WTC11 (cell line): Measurements from ENCODE around the gene GPR108. TPM values are rescaled to one million over a fixed set of nuclear protein-coding genes. Genes with fewer than 3 reads are reported as not detected.

Source experiments
- ATAC-seq: fragments of 200-7000 bp; cut with Tn5 transposase; 2 replicates; pipeline ENCODE4 v1.10.0; 2021; ENCODE audit warnings: mild to moderate bottlenecking, moderate library complexity
- Bru-seq: library from RNA; stranded (reverse); fragments of 400-500 nt; gene quantifications from one replicate; lab custom pipeline; 2021; lab: Mats Ljungman, UMichigan
- CTCF ChIA-PET: fragments of 300-600 bp; sonication (Branson Sonifier 250); formaldehyde crosslinking; loops from one replicate; lab custom pipeline; 2021; ENCODE audit warnings: antibody characterized with exemption; lab: Charles Lee
- POLR2A ChIA-PET: fragments of 350-600 bp; sonication (Branson Sonifier 250); formaldehyde crosslinking; loops from one replicate; lab custom pipeline; 2021; ENCODE audit warnings: antibody characterized with exemption; lab: Charles Lee
- DNase-seq: peaks from one replicate; pipeline ENCODE4 v3.0.0; 2021; ENCODE audit warnings: low spot score
- H3K27ac Mint-ChIP-seq: 2 replicates; pipeline ENCODE4 v1.8.0; 2021; ENCODE audit warnings: mixed read lengths
- H3K27me3 Mint-ChIP-seq: 2 replicates; pipeline ENCODE4 v1.8.0; 2021; ENCODE audit warnings: low read depth, mild to moderate bottlenecking, moderate library complexity, mixed read lengths
- H3K36me3 Mint-ChIP-seq: 2 replicates; pipeline ENCODE4 v1.8.0; 2021; ENCODE audit warnings: mixed read lengths
- H3K4me1 Mint-ChIP-seq: 2 replicates; pipeline ENCODE4 v1.8.0; 2022; ENCODE audit warnings: mixed read lengths
- H3K4me3 Mint-ChIP-seq: 2 replicates; pipeline ENCODE4 v1.8.0; 2021; ENCODE audit warnings: mild to moderate bottlenecking, moderate library complexity, mixed read lengths
- H3K9me3 Mint-ChIP-seq: 2 replicates; pipeline ENCODE4 v1.8.0; 2021; ENCODE audit warnings: mixed read lengths
- CREM ChIP-seq: sonication (generic); formaldehyde crosslinking; IDR thresholded peaks from 2 replicates; pipeline ENCODE4 v1.8.1; 2022; ENCODE audit warnings: mild to moderate bottlenecking, missing genetic modification reagents, moderate library complexity
- E2F1 ChIP-seq: sonication (generic); formaldehyde crosslinking; IDR thresholded peaks from 2 replicates; pipeline ENCODE4 v1.8.0; 2022; ENCODE audit warnings: mild to moderate bottlenecking, missing genetic modification reagents
- E2F4 ChIP-seq: sonication (generic); formaldehyde crosslinking; IDR thresholded peaks from 2 replicates; pipeline ENCODE4 v1.8.1; 2022; ENCODE audit warnings: low read depth, mild to moderate bottlenecking, moderate library complexity, missing genetic modification reagents, borderline replicate concordance
- ELF4 ChIP-seq: sonication (generic); formaldehyde crosslinking; IDR thresholded peaks from 2 replicates; pipeline ENCODE4 v1.8.1; 2022; ENCODE audit warnings: low read depth, mild to moderate bottlenecking, moderate library complexity, missing genetic modification reagents
- EMX1 ChIP-seq: fragments of 250-450 bp; sonication (Bioruptor Pico); IDR thresholded peaks from 2 replicates; pipeline ENCODE4 v1.8.0; 2021; ENCODE audit warnings: mild to moderate bottlenecking
- ERG ChIP-seq: fragments of 250-450 bp; sonication (Bioruptor Pico); IDR thresholded peaks from 2 replicates; pipeline ENCODE4 v1.8.0; 2021; ENCODE audit warnings: mild to moderate bottlenecking
- ETV6 ChIP-seq: sonication (generic); formaldehyde crosslinking; IDR thresholded peaks from 2 replicates; pipeline ENCODE4 v1.8.1; 2022; ENCODE audit warnings: mild to moderate bottlenecking, missing genetic modification reagents
- FOXP1 ChIP-seq: sonication (generic); formaldehyde crosslinking; IDR thresholded peaks from 2 replicates; pipeline ENCODE4 v1.8.0; 2022; ENCODE audit warnings: missing genetic modification reagents, mild to moderate bottlenecking, moderate library complexity, borderline replicate concordance
- FOXP4 ChIP-seq: sonication (generic); formaldehyde crosslinking; IDR thresholded peaks from 2 replicates; pipeline ENCODE4 v1.8.0; 2022; ENCODE audit warnings: mild to moderate bottlenecking, missing genetic modification reagents
- GABPB1 ChIP-seq: sonication (generic); formaldehyde crosslinking; IDR thresholded peaks from 2 replicates; pipeline ENCODE4 v1.8.1; 2023; ENCODE audit warnings: mild to moderate bottlenecking, missing genetic modification reagents
- IRF2 ChIP-seq: sonication (generic); formaldehyde crosslinking; IDR thresholded peaks from 2 replicates; pipeline ENCODE4 v1.8.0; 2022; ENCODE audit warnings: low read depth, missing genetic modification reagents, borderline replicate concordance
- MYBL2 ChIP-seq: sonication (generic); formaldehyde crosslinking; IDR thresholded peaks from 2 replicates; pipeline ENCODE4 v1.8.1; 2023; ENCODE audit warnings: mild to moderate bottlenecking, moderate library complexity, missing genetic modification reagents
- NFYB ChIP-seq: sonication (generic); formaldehyde crosslinking; conservative IDR thresholded peaks from 2 replicates; pipeline ENCODE4 v1.8.0; 2022; ENCODE audit warnings: low read depth, missing genetic modification reagents
- PRRX2 ChIP-seq: fragments of 250-450 bp; sonication (Bioruptor Pico); IDR thresholded peaks from 2 replicates; pipeline ENCODE4 v1.8.0; 2021; ENCODE audit warnings: mild to moderate bottlenecking
- RORB ChIP-seq: fragments of 250-450 bp; sonication (Bioruptor Pico); IDR thresholded peaks from 2 replicates; pipeline ENCODE4 v1.9.0; 2021; ENCODE audit warnings: mild to moderate bottlenecking
- SP1 ChIP-seq: sonication (generic); formaldehyde crosslinking; conservative IDR thresholded peaks from 2 replicates; pipeline ENCODE4 v1.8.1; 2022; ENCODE audit warnings: missing genetic modification reagents
- STAT6 ChIP-seq: sonication (generic); formaldehyde crosslinking; conservative IDR thresholded peaks from 2 replicates; pipeline ENCODE4 v1.8.1; 2023; ENCODE audit warnings: mild to moderate bottlenecking, low read depth, missing genetic modification reagents, moderate library complexity
- TCF7 ChIP-seq: sonication (generic); formaldehyde crosslinking; IDR thresholded peaks from 2 replicates; pipeline ENCODE4 v1.8.0; 2022; ENCODE audit warnings: mild to moderate bottlenecking, low read depth, missing genetic modification reagents, moderate library complexity
- TEAD1 ChIP-seq: sonication (generic); formaldehyde crosslinking; IDR thresholded peaks from 2 replicates; pipeline ENCODE4 v1.8.0; 2022; ENCODE audit warnings: mild to moderate bottlenecking, missing genetic modification reagents
- TEAD4 ChIP-seq: sonication (generic); formaldehyde crosslinking; IDR thresholded peaks from 2 replicates; pipeline ENCODE4 v1.8.0; 2022; ENCODE audit warnings: mild to moderate bottlenecking, missing genetic modification reagents
- TP53 ChIP-seq: sonication (generic); formaldehyde crosslinking; IDR thresholded peaks from 2 replicates; pipeline ENCODE4 v1.8.1; 2023; ENCODE audit warnings: mild to moderate bottlenecking, missing genetic modification reagents
- ZNF232 ChIP-seq: sonication (generic); formaldehyde crosslinking; IDR thresholded peaks from 2 replicates; pipeline ENCODE4 v1.8.0; 2022; ENCODE audit warnings: mild to moderate bottlenecking, missing genetic modification reagents
- ZNF416 ChIP-seq: fragments of 250-450 bp; sonication (Bioruptor Pico); IDR thresholded peaks from 2 replicates; pipeline ENCODE4 v1.9.0; 2021; ENCODE audit warnings: mild to moderate bottlenecking, inconsistent platforms
- ZNF532 ChIP-seq: fragments of 250-450 bp; sonication (Bioruptor Pico); IDR thresholded peaks from 2 replicates; pipeline ENCODE4 v1.9.0; 2021; ENCODE audit warnings: mild to moderate bottlenecking, borderline replicate concordance
- long read RNA-seq, 3 experiments: library from RNA in 1 of 3; library from capped mRNA in 1 of 3; library from polyadenylated mRNA in 1 of 3; unstranded in 2 of 3; stranded (forward) in 1 of 3; transcript quantifications; one replicate each; pipeline ENCODE4 v2.0.0, GENCODE V29; 2021
- total RNA-seq: library from RNA; stranded (reverse); gene quantifications from 3 replicates; pipeline ENCODE4 v1.2.3, GENCODE V29; 2021

GPR108 gene
- total RNA-seq (48.7 to 59.5 TPM (median 54.2 TPM) in 3 replicates), Bru-seq, nascent RNA (percentile 57 among the genes with signal in this experiment)
- long read RNA-seq, experiment 1, transcript GPR108-202 (18 exons, 2,009 nt), result major isoform, 38 of 136 reads
- long read RNA-seq, experiment 1, transcript GPR108-201 (18 exons, 2,057 nt), result minor isoform, 33 of 136 reads
- long read RNA-seq, experiment 1, partial matches to known transcripts, result 11 of 136 reads
- long read RNA-seq, experiment 1, other reads (novel, unspliced or antisense), result 53 of 136 reads
- long read RNA-seq, experiment 2, transcript GPR108-202 (18 exons, 2,009 nt), result major isoform, 7 of 35 reads
- long read RNA-seq, experiment 2, partial matches to known transcripts, result 12 of 35 reads
- long read RNA-seq, experiment 2, other reads (novel, unspliced or antisense), result 12 of 35 reads
- long read RNA-seq, experiment 3, transcript GPR108-202 (18 exons, 2,009 nt), result minor isoform, 7 of 37 reads
- long read RNA-seq, experiment 3, transcript GPR108-201 (18 exons, 2,057 nt), result major isoform, 17 of 37 reads
- long read RNA-seq, experiment 3, partial matches to known transcripts, result 3 of 37 reads
- long read RNA-seq, experiment 3, other reads (novel, unspliced or antisense), result 10 of 37 reads

GRCh38 chr19:6737284-6737872 is at the start of gene GPR108:
TSS of gene GPR108 (minus strand) at chr19:6737580. CDS start at chr19:6737576, 4 bp downstream.
- no peaks in the 10 kb centered on the region for H3K9me3 Mint-ChIP-seq
- POLR2A ChIA-PET, result interaction anchor here (0.5 to 3.9 kb wide), 8 partner anchors 12 to 571 kb away, joined by 3 to 29 read pairs (median 4); partner anchors contain the start of gene SH2D3A
- peak; percentile 73 for ATAC-seq
- CTCF ChIA-PET, result interaction anchor here (0.7 to 4.6 kb wide), 13 partner anchors 12 to 519 kb away, joined by 3 to 85 read pairs (median 6); partner anchors contain the start of genes SH2D3A and VAV1
- H3K27me3 Mint-ChIP-seq, result no peaks in the 10 kb centered on the region
- H3K4me3 Mint-ChIP-seq, result peak within 1 kb of the TSS; percentile 97
- H3K27ac Mint-ChIP-seq, result peak within 1 kb of the TSS; percentile 97
- peaks cover 44% of the 10 kb centered on the region for H3K4me1 Mint-ChIP-seq
- DNase-seq, result peak; percentile 100
- H3K36me3 Mint-ChIP-seq, result peaks cover 8% of the 10 kb centered on the region
- TF ChIP-seq RORB, result no peak
- TF ChIP-seq MYBL2 (CRISPR knock-in tag), result no peak
- no peak for TF ChIP-seq FOXP4 (CRISPR knock-in tag)
- no peak for TF ChIP-seq PRRX2
- TF ChIP-seq STAT6, result no peak
- no peak for TF ChIP-seq TCF7 (CRISPR knock-in tag)
- 0 out of 2 replicates have a peak, but pooled peaks have one; percentile 26 for TF ChIP-seq ZNF416 (CRISPR knock-in tag)
- no peak for TF ChIP-seq ZNF532 (CRISPR knock-in tag)
- no peak for TF ChIP-seq TP53 (CRISPR knock-in tag)
- TF ChIP-seq ZNF232 (CRISPR knock-in tag), result no peak
- peak; percentile 89; the same call in 1 of the 2 replicates for TF ChIP-seq CREM
- no peak for TF ChIP-seq E2F1 (CRISPR knock-in tag)
- TF ChIP-seq ERG (CRISPR knock-in tag), result no peak
- no peak for TF ChIP-seq TEAD4 (CRISPR knock-in tag)
- TF ChIP-seq NFYB (CRISPR knock-in tag), result peak; percentile 97
- TF ChIP-seq GABPB1, result no peak
- TF ChIP-seq EMX1 (CRISPR knock-in tag), result no peak
- TF ChIP-seq SP1 (CRISPR knock-in tag), result peak; percentile 89
- no peak for TF ChIP-seq ETV6 (CRISPR knock-in tag)
- TF ChIP-seq IRF2 (CRISPR knock-in tag), result no peak
- no peak for TF ChIP-seq FOXP1 (CRISPR knock-in tag)
- TF ChIP-seq E2F4 (CRISPR knock-in tag), result no peak
- 0 out of 2 replicates have a peak, but pooled peaks have one; percentile 32 for TF ChIP-seq TEAD1 (CRISPR knock-in tag)
- no peak for TF ChIP-seq ELF4 (CRISPR knock-in tag)
